Measurements from ENCODE around the gene TPH1. TPM values are rescaled to one million over a fixed set of nuclear protein-coding genes. Genes with fewer than 3 reads are reported as not detected.

TPH1 gene
- 10 to 100 TPM in 1 of 4 donors, 1 to 10 TPM in 3; 1.3 to 45.3 (median 2.5) TPM for polyA plus RNA-seq
- long read RNA-seq, donor 1, partial matches to known transcripts, result 0 of 6 reads
- long read RNA-seq, donor 1, other reads (novel, unspliced or antisense), result 6 of 6 reads
- long read RNA-seq, donor 2, full-length matches to known transcripts, result 1 of 1 reads
- long read RNA-seq, donor 2, partial matches to known transcripts, result 0 of 1 reads
- long read RNA-seq, donor 2, other reads (novel, unspliced or antisense), result 0 of 1 reads
- long read RNA-seq, donor 3, result 0 reads
- long read RNA-seq, donor 4, result 0 reads
- long read RNA-seq, donor 5, result 0 reads
- long read RNA-seq, donor 6, partial matches to known transcripts, result 0 of 1 reads
- long read RNA-seq, donor 6, other reads (novel, unspliced or antisense), result 0 of 1 reads
- long read RNA-seq, donor 7, result 0 reads
- long read RNA-seq, donor 8, result 0 reads
- long read RNA-seq, donor 9, result 0 reads
- long read RNA-seq, donor 10, full-length matches to known transcripts, result 3 of 10 reads
- long read RNA-seq, donor 10, partial matches to known transcripts, result 7 of 10 reads
- long read RNA-seq, donor 10, other reads (novel, unspliced or antisense), result 0 of 10 reads

GRCh38 chr11:18046116-18046777, at the start of gene TPH1:
Gene TPH1 (minus strand): TSS chr11:18046269. CDS start chr11:18040762, 5,507 bp downstream.
- FAIRE-seq (no peak), DNase-seq (peak; percentile 46 to 49)
- Histone ChIP-seq H3K4me3 (ENCODE audit: low read depth in 1 of 3, low read length in 3 of 3) (no peak within 1 kb of the TSS), H3K36me3 (ENCODE audit: control insufficient read depth in 3 of 3, insufficient read depth in 2 of 3, low read depth in 1 of 3, low read length in 3 of 3) (no peaks in the 10 kb centered on the region), H3K4me1 (ENCODE audit: control insufficient read depth in 3 of 3, insufficient read depth in 2 of 3, low read depth in 1 of 3, low read length in 2 of 3) (no peaks in the 10 kb centered on the region), H3K27ac (ENCODE audit: low read depth in 1 of 3, low read length in 2 of 3) (no peak within 1 kb of the TSS), H3K9me3 (ENCODE audit: control insufficient read depth in 2 of 2, insufficient read depth in 1 of 2, low read depth in 1 of 2, low read length in 1 of 2) (no peaks in the 10 kb centered on the region), H3K27me3 (ENCODE audit: control insufficient read depth in 3 of 3, insufficient read depth in 3 of 3, low read length in 3 of 3) (peaks cover 0 to 21% (median 13%) of the 10 kb centered on the region in 3 donors)
- WGBS, 3 donors, result 5 to 15% (median 8%) methylated on average over 36 of the region's 36 CpGs

- peak; percentile 46 to 53 for DNase-seq
- no peaks in the 10 kb centered on the region for H3K9me3 ChIP-seq (ENCODE audit: control insufficient read depth in 2 of 2, insufficient read depth in 1 of 2, low read depth in 1 of 2, low read length in 1 of 2)
- no peak for FAIRE-seq
- H3K27ac ChIP-seq (ENCODE audit: low read depth in 1 of 3, low read length in 2 of 3), result no peak overlapping the region
- H3K27me3 ChIP-seq (ENCODE audit: control insufficient read depth in 3 of 3, insufficient read depth in 3 of 3, low read length in 3 of 3), result no peaks in the 10 kb centered on the region
- peaks cover 0 to 4% (median 2%) of the 10 kb centered on the region in 3 donors for H3K4me1 ChIP-seq (ENCODE audit: control insufficient read depth in 3 of 3, insufficient read depth in 2 of 3, low read depth in 1 of 3, low read length in 2 of 3)
- H3K36me3 ChIP-seq (ENCODE audit: control insufficient read depth in 3 of 3, insufficient read depth in 2 of 3, low read depth in 1 of 3, low read length in 3 of 3), result peaks cover 5 to 13% (median 8%) of the 10 kb centered on the region in 3 donors
- no peak overlapping the region for H3K4me3 ChIP-seq (ENCODE audit: low read depth in 1 of 3, low read length in 3 of 3)
Observed at GRCh38 chr11:18093959-18094358, 47.9 kb upstream of the TPH1 start.

- no peak for DNase-seq
- 93 to 100% (median 94%) methylated on average over 2 of the region's 2 CpGs for WGBS, 3 donors
- no peaks in the 10 kb centered on the region for H3K27me3 ChIP-seq (ENCODE audit: control insufficient read depth in 3 of 3, insufficient read depth in 3 of 3, low read length in 3 of 3)
- H3K4me1 ChIP-seq (ENCODE audit: control insufficient read depth in 3 of 3, insufficient read depth in 2 of 3, low read depth in 1 of 3, low read length in 2 of 3), result peaks cover 0 to 4% (median 2%) of the 10 kb centered on the region in 3 donors
- H3K27ac ChIP-seq (ENCODE audit: low read depth in 1 of 3, low read length in 2 of 3), result no peak overlapping the region
- FAIRE-seq, result no peak
- H3K4me3 ChIP-seq (ENCODE audit: low read depth in 1 of 3, low read length in 3 of 3), result no peak overlapping the region
- H3K9me3 ChIP-seq (ENCODE audit: control insufficient read depth in 2 of 2, insufficient read depth in 1 of 2, low read depth in 1 of 2, low read length in 1 of 2), result no peaks in the 10 kb centered on the region
- peaks cover 5 to 21% (median 8%) of the 10 kb centered on the region in 3 donors for H3K36me3 ChIP-seq (ENCODE audit: control insufficient read depth in 3 of 3, insufficient read depth in 2 of 3, low read depth in 1 of 3, low read length in 3 of 3)
Observed at GRCh38 chr11:18091731-18092130, 45.7 kb upstream of the TPH1 start.

GRCh38 chr11:18088966-18089365, 42.9 kb upstream of the TPH1 start:
- no peaks in the 10 kb centered on the region for H3K9me3 ChIP-seq (ENCODE audit: control insufficient read depth in 2 of 2, insufficient read depth in 1 of 2, low read depth in 1 of 2, low read length in 1 of 2)
- 61 to 78% (median 73%) methylated on average over 3 of the region's 3 CpGs for WGBS, 3 donors
- FAIRE-seq (no peak), DNase-seq (peak in 1 of 2 donors; percentile 15)
- peaks cover 5 to 18% (median 11%) of the 10 kb centered on the region in 3 donors for H3K36me3 ChIP-seq (ENCODE audit: control insufficient read depth in 3 of 3, insufficient read depth in 2 of 3, low read depth in 1 of 3, low read length in 3 of 3)
- H3K4me1 ChIP-seq (ENCODE audit: control insufficient read depth in 3 of 3, insufficient read depth in 2 of 3, low read depth in 1 of 3, low read length in 2 of 3), result peaks cover 0 to 4% (median 2%) of the 10 kb centered on the region in 3 donors
- H3K27me3 ChIP-seq (ENCODE audit: control insufficient read depth in 3 of 3, insufficient read depth in 3 of 3, low read length in 3 of 3), result no peaks in the 10 kb centered on the region
- H3K4me3 ChIP-seq (ENCODE audit: low read depth in 1 of 3, low read length in 3 of 3), result no peak overlapping the region
- no peak overlapping the region for H3K27ac ChIP-seq (ENCODE audit: low read depth in 1 of 3, low read length in 2 of 3)

- Histone ChIP-seq H3K27me3 (ENCODE audit: control insufficient read depth in 3 of 3, insufficient read depth in 3 of 3, low read length in 3 of 3) (no peaks in the 10 kb centered on the region), H3K36me3 (ENCODE audit: control insufficient read depth in 3 of 3, insufficient read depth in 2 of 3, low read depth in 1 of 3, low read length in 3 of 3) (peaks cover 5 to 18% (median 11%) of the 10 kb centered on the region in 3 donors), H3K27ac (ENCODE audit: low read depth in 1 of 3, low read length in 2 of 3) (no peak overlapping the region), H3K9me3 (ENCODE audit: control insufficient read depth in 2 of 2, insufficient read depth in 1 of 2, low read depth in 1 of 2, low read length in 1 of 2) (no peaks in the 10 kb centered on the region), H3K4me1 (ENCODE audit: control insufficient read depth in 3 of 3, insufficient read depth in 2 of 3, low read depth in 1 of 3, low read length in 2 of 3) (peaks cover 0 to under 1% (median 0%) of the 10 kb centered on the region in 3 donors), H3K4me3 (ENCODE audit: low read depth in 1 of 3, low read length in 3 of 3) (no peak overlapping the region)
- WGBS, 3 donors, result 97% methylated on average over 2 of the region's 2 CpGs
- DNase-seq, result no peak
- FAIRE-seq, result no peak
Observed at GRCh38 chr11:18088366-18088765, 42.3 kb upstream of the TPH1 start.

- Histone ChIP-seq H3K27ac (ENCODE audit: low read depth in 1 of 3, low read length in 2 of 3) (no peak overlapping the region), H3K36me3 (ENCODE audit: control insufficient read depth in 3 of 3, insufficient read depth in 2 of 3, low read depth in 1 of 3, low read length in 3 of 3) (peaks cover 2 to 13% (median 4%) of the 10 kb centered on the region in 3 donors), H3K4me3 (ENCODE audit: low read depth in 1 of 3, low read length in 3 of 3) (no peak overlapping the region), H3K27me3 (ENCODE audit: control insufficient read depth in 3 of 3, insufficient read depth in 3 of 3, low read length in 3 of 3) (no peaks in the 10 kb centered on the region), H3K9me3 (ENCODE audit: control insufficient read depth in 2 of 2, insufficient read depth in 1 of 2, low read depth in 1 of 2, low read length in 1 of 2) (no peaks in the 10 kb centered on the region), H3K4me1 (ENCODE audit: control insufficient read depth in 3 of 3, insufficient read depth in 2 of 3, low read depth in 1 of 3, low read length in 2 of 3) (no peaks in the 10 kb centered on the region)
- no peak for FAIRE-seq
- DNase-seq, result no peak
- 84 to 92% (median 87%) methylated on average over 2 of the region's 2 CpGs for WGBS, 3 donors
Observed at GRCh38 chr11:18081551-18081950, 35.5 kb upstream of the TPH1 start.

- no peak for DNase-seq
- Histone ChIP-seq H3K27ac (ENCODE audit: low read depth in 1 of 3, low read length in 2 of 3) (no peak overlapping the region), H3K9me3 (ENCODE audit: control insufficient read depth in 2 of 2, insufficient read depth in 1 of 2, low read depth in 1 of 2, low read length in 1 of 2) (no peaks in the 10 kb centered on the region), H3K36me3 (ENCODE audit: control insufficient read depth in 3 of 3, insufficient read depth in 2 of 3, low read depth in 1 of 3, low read length in 3 of 3) (peaks cover 2 to 7% (median 4%) of the 10 kb centered on the region in 3 donors), H3K4me1 (ENCODE audit: control insufficient read depth in 3 of 3, insufficient read depth in 2 of 3, low read depth in 1 of 3, low read length in 2 of 3) (no peaks in the 10 kb centered on the region), H3K4me3 (ENCODE audit: low read depth in 1 of 3, low read length in 3 of 3) (no peak overlapping the region), H3K27me3 (ENCODE audit: control insufficient read depth in 3 of 3, insufficient read depth in 3 of 3, low read length in 3 of 3) (no peaks in the 10 kb centered on the region)
- WGBS, 3 donors, result 71 to 75% (median 73%) methylated on average over 4 of the region's 4 CpGs
- FAIRE-seq, result no peak
Observed at GRCh38 chr11:18080451-18080850, 34.4 kb upstream of the TPH1 start.

GRCh38 chr11:18078909-18079308, 32.8 kb upstream of the TPH1 start:
- no peak overlapping the region for H3K4me3 ChIP-seq (ENCODE audit: low read depth in 1 of 3, low read length in 3 of 3)
- H3K4me1 ChIP-seq (ENCODE audit: control insufficient read depth in 3 of 3, insufficient read depth in 2 of 3, low read depth in 1 of 3, low read length in 2 of 3), result no peaks in the 10 kb centered on the region
- no peaks in the 10 kb centered on the region for H3K9me3 ChIP-seq (ENCODE audit: control insufficient read depth in 2 of 2, insufficient read depth in 1 of 2, low read depth in 1 of 2, low read length in 1 of 2)
- WGBS, 3 donors, result 78 to 94% (median 86%) methylated on average over 2 of the region's 2 CpGs
- peaks cover 2 to 7% (median 2%) of the 10 kb centered on the region in 3 donors for H3K36me3 ChIP-seq (ENCODE audit: control insufficient read depth in 3 of 3, insufficient read depth in 2 of 3, low read depth in 1 of 3, low read length in 3 of 3)
- H3K27ac ChIP-seq (ENCODE audit: low read depth in 1 of 3, low read length in 2 of 3), result no peak overlapping the region
- DNase-seq (no peak), FAIRE-seq (no peak)
- no peaks in the 10 kb centered on the region for H3K27me3 ChIP-seq (ENCODE audit: control insufficient read depth in 3 of 3, insufficient read depth in 3 of 3, low read length in 3 of 3)
